HG02885 (cell line): ENCODE results near the gene WDFY1.

ENCODE experiments used
- ATAC-seq: cut with Tn5 transposase; IDR thresholded peaks from one replicate; pipeline ENCODE4 v1.9.1; 2021; ENCODE audit warnings: mild to moderate bottlenecking; ENCODE audit not compliant: unreplicated experiment, poor library complexity

Gene WDFY1

DNA sequence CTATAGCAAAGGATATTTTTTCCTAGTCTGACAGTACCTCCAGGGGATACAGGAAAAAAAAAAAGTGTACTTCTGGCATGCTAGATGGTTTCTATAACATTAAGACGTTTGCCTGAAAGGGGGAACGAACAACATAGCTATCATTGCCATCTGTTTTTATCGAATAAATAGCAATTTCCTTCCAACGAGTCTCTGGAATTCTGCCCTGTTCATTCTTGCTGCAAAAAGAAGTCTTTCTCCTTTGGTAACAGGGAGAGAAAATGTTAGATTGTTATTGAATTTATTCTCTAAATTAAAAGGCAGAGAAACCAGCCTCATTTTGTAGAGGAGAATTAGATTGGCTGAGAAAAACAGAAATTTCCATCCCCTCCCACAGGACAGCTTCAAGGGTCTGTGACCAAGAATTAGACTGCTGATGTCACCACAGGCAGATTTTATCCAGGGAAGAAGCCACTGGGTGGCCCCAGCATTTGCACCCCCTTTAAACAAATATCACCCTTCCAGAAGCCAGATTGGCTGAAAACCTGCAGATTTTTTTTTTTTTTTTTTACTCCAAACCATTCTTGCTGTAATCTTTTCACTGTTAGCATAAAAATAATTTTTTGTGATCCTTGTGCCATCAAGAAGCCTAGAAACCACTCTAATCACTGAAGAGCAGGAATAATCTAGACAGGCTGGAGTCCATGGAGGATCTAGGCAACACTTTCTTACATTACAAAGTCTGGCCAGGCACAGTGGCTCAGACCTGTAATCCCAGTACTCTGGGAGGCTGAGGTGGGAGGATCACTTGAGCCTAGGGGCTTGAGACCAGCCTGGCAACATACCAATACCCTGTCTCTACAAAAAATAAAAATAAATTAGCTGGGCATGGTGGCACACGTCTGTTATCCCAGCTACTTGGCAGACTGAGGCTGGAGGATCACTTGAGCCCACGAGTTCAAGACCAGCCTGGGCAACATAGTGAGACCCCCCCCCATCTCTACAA lies 12.0 kb downstream of the WDFY1 start:
- no peak for ATAC-seq

- no peak for ATAC-seq
Measured at GRCh38 chr2:223930103-223930976, 14.8 kb downstream of the WDFY1 start.

DNA sequence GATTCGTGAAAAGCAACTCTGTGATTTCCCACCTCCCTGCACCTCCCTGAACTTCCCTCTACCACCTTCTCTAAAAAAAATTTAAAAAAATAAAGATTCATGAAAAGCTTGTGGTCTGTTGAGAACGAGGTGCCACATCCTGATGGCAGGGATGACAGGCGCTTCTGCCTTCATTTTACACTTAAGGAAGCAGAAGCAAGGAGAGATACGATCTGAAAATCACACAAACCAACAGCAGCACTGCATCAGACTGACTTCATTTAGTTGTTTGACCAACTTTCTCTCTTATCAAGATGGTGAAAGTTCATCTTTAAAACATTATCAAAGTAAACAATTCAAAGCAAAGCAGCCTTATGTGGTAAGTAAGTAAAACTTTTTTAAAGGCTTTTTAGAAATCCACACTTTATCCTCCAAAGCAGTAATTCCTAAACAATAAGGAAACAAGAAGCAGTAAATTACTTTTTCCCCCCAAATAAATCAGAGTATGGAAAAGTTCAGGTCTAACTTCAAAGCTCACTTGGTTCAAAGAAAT lies 15.5 kb downstream of the WDFY1 start:
- no peak for ATAC-seq

DNA sequence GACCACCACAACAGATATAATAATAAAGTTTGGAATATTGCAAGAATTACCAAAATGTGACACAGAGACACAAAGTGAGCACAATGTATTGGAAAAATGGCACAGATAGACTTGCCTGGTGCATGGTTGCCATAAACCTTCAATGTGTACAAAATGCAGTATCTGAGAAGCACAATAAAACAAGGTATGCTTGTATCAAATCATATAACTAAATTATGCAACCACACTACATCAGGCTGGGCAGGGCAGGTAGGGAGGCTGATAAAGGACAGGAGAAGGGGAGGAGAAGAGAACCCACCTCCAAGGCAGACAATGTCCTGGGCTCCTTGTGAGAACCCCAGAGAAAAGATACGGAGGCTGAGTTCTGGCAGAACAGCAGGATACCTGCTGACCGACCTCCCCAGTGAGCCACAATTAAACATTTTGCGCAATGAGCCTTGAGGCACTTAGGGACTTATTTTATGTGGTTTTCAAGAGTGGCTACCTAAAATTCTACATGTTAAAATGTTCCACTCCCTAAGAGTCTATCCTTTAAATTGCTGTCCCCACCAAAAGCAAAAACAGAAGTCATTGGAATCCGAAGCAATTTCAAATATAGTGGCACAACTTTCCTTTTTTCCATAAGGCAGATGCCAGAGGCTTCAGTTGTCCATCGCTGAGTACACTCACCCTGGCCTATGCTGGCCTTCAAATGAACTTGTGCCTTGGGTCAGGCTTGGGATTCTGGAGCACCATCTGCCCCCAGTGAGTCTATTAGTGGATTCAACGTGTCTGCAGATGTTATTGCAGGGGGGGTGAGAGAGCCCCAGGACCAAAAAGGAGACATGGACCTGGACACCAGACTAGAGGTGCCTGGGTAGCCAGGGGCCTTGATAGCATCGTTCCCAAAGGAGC lies 16.8 kb downstream of the WDFY1 start:
- no peak for ATAC-seq

DNA sequence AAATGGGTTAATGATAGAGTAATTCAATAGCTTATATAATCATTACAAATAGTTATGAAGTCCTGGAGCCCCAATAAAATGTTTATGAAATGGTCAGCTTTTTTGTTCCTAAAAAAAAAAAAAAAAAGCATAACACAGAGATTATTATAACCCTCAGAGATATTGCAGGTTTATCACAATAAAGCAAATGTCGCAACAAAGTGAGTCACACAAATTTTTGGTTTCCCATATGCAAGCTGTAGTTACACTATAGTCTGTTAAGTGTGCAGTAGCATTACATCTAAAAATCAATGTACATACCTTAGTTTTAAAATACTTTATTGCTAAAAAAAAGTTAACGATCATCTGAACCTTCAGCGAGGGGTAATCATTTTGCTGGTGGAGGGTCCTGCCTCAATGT lies 20.0 kb downstream of the WDFY1 start:
- ATAC-seq, result no peak

GRCh38 chr2:223923976-223924375 lies 21.2 kb downstream of the WDFY1 start:
- no peak for ATAC-seq

DNA sequence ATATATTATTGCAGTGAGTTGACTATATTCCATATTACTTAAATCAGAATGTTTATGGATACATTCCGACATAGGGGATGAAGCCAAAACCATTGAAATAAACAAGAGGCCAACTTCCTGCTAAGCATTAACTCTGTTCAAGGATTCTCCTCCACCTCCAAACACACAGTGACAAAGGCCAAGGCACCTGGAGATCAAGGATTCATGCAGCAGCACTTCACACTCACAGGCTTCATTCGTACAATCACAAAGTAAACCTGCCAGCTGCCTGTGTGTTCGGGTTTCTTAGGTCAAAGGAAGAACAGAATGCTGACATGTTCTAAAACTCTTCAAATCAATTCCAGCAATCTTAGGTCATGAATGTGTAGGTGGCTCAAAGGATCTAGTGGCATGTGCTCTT lies 22.8 kb downstream of the WDFY1 start:
- no peak for ATAC-seq

- no peak for ATAC-seq
Measured at GRCh38 chr2:223921204-223921603, 23.9 kb downstream of the WDFY1 start.

DNA sequence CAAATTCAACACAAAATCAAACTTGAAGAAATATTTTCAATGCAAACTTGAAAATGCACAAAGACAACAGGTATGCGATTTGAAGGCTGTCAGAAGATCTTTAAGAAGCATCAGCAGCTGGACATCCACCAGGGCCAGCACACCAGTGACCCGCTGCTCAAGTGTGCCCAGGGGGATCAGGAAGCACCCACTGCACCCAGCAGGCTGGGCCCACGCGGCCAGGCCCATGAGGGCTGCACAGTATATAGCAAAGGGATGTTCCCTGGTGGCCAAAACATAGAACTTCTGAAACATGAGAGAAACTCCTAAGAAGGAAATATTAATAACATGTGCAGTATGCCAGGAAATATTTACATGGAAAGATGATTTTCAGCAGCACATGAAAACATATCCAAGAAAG lies 25.0 kb downstream of the WDFY1 start:
- ATAC-seq, result no peak

DNA sequence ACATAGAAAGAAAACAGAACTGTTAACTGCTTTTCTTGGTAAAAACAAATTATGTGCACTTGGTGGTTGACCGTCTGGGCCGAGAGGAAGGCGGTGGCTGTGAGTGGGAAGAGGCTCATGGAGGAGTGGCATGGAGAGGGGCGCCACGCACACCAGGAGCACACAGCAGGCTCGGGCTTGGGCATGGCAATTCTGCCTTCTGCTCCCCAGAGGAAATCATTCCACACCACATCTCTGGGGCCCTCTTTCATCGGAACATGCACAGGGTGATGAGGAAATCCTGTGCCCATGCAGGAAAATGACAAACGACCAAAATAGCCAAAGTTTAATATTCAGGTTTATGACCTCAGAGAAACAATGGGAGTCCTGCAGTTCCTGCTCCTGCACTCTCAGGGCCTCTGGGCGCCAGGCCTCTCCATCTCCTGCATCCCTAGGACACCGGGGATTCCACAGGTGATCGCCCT lies 26.4 kb downstream of the WDFY1 start:
- no peak for ATAC-seq

DNA sequence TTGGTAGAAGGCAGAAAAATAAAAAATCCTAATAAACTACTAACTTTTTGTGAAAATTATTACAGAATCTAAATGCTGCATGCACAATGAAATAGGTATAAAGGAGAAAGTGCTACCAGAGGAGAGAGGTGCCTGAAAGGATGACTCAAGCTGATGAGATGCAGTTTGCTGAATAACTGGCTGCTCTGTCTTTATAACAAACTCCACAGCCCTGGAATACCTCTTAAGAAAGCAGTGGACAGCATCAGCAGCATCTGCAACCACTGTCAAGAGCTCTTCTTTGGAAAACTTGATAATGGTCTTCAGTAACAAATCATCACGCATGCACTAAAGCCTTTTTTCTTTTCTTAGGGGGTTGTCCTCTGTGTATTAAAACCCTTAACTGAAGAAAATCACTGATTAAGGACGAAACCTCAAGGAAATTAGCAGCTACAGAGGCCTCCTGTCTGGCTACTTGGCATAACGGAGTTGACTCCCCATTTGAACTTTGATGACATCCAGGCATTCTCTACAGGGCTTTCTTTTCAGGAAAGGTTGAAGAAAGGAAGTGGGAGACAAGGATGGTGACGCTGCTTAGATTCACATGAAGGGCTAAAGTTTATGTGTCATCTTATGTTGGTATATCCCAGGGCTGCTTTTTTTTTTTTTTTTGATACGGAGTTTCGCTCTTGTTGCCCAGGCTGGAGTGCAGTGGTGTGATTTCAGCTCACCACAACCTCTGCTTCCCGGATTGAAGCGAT lies 28.8 kb downstream of the WDFY1 start:
- ATAC-seq, result no peak

DNA sequence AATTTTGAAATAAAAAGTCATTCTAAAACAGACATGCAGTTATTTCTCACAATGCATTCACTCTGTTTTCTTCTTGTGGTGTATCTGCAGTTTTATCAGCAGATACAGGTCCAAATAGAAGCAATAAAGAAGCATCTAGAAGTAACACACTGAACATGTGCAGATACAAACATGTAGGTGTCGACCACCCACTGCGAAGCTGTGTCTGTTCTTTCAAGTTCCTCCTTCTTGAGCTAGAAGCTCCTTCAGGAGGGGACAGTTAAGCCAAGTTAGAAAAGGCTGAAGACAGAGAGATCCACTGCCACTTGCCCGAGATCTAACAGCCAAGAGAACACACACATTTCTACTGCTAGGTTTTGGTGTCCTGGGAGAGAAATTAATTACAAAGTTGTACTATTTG lies 30.1 kb downstream of the WDFY1 start:
- no peak for ATAC-seq

- no peak for ATAC-seq
Measured at GRCh38 chr2:223914324-223914723, 30.8 kb downstream of the WDFY1 start.

DNA sequence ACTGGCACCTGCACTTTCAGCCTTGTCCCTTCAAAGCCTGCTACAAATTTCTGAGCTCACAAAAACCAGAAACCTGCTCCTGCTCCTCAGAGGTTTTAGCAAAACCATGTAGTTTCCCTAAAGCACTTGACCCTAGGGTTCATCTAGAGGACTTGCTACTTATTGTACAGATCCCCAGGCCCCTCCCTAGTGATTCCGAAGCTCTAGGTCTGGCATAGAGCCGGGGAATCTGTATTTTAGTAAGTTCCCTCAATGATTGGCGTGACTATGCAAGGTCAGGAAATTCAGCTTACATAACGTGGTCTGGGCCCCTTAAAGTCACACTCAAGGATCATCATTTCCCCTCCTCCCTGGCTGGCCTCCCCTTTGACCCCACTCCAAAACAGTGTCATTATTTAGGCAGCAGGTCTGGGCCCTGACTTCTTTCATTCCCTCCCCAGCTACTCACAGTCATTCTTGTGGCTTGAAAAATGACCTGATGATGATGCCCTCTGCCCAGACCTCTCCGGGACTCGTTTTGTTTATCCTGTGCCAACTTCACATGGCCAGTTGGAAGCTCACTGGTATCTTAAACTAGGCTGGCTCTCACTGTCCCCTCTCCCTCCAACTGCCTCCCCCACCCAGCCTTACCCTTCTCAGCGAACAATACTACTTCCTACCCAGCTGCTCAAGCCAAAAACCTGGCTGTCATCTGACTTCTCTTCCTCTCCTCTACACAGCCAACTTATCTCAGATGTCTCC lies 36.0 kb downstream of the WDFY1 start:
- no peak for ATAC-seq

- no peak for ATAC-seq
Measured at GRCh38 chr2:223908304-223908998, 36.7 kb downstream of the WDFY1 start.

GRCh38 chr2:223905996-223906395 lies 39.1 kb downstream of the WDFY1 start:
- no peak for ATAC-seq

GRCh38 chr2:223901854-223902253 lies 43.3 kb downstream of the WDFY1 start:
- ATAC-seq, result no peak

GRCh38 chr2:223901311-223901710 lies 43.8 kb downstream of the WDFY1 start:
- ATAC-seq, result no peak
